ENCODE measurements around the gene CAPN11.

DNA sequence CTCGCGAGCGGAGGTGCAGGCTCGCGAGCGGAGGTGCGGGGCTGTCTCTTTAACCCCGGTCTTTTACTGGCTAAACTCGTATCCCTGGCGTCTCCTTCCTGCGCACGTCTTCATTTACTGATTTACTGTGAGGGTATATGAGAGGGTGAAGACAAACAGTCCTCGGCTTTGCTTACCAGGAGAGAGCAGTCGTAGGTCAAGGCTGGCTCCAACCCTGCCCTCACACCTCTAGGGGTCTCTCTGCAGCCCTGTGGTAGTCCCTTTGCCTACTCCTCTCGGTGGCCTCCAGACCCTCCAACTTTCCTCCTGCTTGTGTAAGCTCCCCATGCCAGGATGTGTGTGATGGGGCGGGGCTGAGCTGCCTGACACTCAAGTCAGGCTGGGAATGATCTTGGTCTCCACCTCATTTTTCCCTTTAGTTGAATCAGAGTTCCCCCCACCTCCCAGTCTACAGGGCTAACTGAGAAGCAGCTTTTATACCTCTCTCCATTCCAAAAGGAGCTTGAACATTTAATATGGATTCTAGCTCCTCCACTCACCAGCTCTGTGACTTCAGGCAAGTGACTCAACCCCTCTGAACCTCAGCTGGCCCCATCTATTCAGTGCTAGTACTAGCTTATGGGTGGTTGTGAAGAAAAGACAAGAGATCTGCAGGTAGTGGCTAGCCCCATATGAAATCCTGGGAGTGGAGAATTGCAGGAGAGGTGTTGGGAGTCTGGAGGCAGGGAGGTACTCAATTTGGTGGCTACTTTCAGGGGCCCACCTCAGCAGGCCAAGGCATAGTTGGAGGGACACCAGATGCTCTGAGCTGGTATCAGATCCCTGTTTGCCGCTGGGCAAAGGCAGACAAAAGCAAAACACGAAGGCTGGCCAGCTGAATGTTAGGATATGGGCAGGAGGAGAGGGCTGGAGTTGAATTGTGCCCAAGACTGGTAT, 65.7 kb downstream of the CAPN11 start:
- TF ChIP-seq, protein P1, sequence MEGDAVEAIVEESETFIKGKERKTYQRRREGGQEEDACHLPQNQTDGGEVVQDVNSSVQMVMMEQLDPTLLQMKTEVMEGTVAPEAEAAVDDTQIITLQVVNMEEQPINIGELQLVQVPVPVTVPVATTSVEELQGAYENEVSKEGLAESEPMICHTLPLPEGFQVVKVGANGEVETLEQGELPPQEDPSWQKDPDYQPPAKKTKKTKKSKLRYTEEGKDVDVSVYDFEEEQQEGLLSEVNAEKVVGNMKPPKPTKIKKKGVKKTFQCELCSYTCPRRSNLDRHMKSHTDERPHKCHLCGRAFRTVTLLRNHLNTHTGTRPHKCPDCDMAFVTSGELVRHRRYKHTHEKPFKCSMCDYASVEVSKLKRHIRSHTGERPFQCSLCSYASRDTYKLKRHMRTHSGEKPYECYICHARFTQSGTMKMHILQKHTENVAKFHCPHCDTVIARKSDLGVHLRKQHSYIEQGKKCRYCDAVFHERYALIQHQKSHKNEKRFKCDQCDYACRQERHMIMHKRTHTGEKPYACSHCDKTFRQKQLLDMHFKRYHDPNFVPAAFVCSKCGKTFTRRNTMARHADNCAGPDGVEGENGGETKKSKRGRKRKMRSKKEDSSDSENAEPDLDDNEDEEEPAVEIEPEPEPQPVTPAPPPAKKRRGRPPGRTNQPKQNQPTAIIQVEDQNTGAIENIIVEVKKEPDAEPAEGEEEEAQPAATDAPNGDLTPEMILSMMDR (IDR thresholded peaks at IDR 0.05; ENCODE audit: low read depth, low read length, missing input control), result no peak
- TF ChIP-seq RAD21 (IDR thresholded peaks at IDR 0.05) (no peak), RXRA (IDR thresholded peaks at IDR 0.05) (no peak), FOXA1 (IDR thresholded peaks at IDR 0.05) (no peak), TAF1 (conservative IDR thresholded peaks at IDR 0.05) (no peak), HNF4A (conservative IDR thresholded peaks at IDR 0.05) (no peak)
- TF ChIP-seq, protein P2, sequence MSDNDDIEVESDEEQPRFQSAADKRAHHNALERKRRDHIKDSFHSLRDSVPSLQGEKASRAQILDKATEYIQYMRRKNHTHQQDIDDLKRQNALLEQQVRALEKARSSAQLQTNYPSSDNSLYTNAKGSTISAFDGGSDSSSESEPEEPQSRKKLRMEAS (IDR thresholded peaks at IDR 0.05), result no peak

Measured in liver (tissue), 3 donors.